HG02981 (cell line): ENCODE measurements around the gene CALML4.

Experiments used
- ATAC-seq: cut with Tn5 transposase; IDR thresholded peaks from one replicate; pipeline ENCODE4 v1.9.1; 2021; ENCODE audit warnings: mild to moderate bottlenecking, moderate library complexity; ENCODE audit not compliant: unreplicated experiment

The CALML4 gene

DNA sequence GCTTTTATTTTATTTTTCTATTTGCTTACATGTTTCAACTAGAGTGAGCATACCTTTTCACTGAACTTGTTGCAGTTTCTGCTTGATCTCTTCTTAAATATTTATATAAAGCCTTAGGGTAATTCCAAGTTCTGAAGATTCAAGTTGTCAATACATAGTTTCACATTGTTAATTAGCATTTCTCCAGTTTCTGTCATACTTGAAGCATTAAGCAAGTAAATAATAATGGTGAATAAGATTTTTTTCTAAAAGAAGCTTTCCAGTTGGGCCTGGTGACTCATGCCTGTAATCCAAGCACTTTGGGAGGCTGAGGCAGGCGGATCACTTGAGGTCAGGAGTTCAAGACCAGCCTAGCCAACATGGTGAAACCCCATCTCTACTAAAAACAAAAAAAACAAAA lies 53.9 kb downstream of the CALML4 start:
- ATAC-seq, result no peak

DNA sequence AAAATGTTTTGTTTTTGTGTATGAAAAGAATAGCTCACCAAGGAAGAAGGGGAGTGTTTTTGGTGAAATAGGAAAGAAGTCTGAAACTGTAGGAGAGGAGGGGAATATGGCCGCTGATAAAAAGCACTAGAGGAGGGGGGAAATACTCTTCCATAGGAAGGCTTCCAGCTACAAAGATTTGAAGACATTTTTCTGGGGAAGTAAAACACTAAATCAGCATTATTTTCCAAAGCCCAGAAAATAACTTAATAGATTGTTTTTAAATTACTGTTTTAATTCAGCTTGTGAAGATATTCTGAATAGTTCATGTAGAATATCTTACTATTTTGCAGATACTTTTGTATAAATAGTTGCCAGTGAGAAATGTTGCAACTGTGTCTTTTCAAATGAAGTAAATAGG lies 54.9 kb downstream of the CALML4 start:
- no peak for ATAC-seq

DNA sequence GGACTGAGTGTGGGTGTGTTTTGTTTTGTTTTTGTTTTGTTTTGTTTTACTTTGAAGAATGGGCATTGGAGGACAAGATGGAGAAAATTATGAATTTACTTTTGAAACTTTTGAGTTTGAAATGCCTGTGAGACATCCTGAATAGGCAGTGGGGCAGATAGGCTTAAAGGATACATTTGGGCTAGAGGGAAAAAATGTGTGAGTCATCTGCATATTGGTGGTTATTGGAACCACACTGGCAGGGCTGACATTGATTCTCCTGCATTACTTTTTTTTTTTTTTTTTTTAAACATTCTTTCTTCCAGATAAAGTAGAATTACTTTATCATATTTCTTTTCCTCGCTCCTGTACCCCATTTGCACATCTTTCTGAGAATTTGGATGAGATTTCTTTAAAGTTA lies 56.1 kb downstream of the CALML4 start:
- no peak for ATAC-seq

DNA sequence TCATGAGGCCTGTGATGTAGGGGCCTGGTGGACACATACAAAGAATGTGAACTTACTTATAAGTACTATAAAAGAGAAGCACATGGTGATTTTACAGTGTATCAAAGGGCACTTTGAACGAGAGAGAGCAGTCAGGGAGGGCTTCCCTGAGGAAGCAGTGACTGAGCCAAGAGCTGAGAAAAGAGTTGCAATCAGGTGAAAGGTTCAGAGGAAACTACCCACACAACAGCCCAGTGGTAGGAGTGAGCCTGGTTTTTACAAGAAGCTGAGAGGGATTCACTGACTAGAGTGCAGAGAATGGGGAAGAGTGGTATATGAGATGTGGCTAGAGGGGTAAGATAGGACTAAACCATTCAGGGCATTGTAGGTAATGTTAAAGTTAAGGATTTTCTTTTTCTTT lies 57.1 kb downstream of the CALML4 start:
- ATAC-seq, result no peak

DNA sequence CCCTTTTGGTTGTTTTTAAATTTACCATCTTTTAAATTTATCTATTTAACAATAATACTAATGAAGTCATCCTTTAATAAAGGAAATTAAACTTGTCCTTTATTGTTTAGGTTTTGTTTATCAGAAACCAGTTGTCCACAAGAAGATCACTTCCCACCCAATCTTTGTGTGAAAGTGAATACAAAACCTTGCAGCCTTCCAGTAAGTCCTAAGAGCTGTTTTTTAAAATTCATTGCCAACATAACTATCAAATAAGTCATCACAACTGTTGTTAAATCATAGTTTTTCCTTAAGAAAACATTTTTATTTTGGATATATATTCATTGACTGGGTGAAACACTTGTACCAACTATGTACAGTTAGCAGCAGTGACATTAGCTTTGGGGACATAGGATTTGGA lies 59.4 kb downstream of the CALML4 start:
- ATAC-seq, result no peak

DNA sequence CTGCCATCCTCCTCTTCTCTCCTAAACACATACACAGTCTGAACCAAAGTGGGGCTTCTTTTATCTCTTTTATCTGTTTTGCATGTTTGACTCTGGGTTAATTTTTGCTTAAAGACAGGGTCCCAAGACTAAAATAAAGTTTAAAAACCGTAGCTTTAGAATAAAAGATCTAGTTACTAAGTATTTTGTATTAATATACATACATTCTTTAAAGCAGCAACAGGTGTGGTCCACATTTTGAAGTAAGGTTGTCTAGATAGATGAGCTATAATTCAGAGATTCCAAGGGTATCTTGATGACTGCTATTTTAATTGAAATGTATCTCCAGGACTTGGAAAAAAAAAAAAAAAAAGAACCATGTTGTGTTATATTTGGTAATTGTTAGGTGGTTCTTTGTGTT lies 61.3 kb downstream of the CALML4 start:
- ATAC-seq, result no peak

DNA sequence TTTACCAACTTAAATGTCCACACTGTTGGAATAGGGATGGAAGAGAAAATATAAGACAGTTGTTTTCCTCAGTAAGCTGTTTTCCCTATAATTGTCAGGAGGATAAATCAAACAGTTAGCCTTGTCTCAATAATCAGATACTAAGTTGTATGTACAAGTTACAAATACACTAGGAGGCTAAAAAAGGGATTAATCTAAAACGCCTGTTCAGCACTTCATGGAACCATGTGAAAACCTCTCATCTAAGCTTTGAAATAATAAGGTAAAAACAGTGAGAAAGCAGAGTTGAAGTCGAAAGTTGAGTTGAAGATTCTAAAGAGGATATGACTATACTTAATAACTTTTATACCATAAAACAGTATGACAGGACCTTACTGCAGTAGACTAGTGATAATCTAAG lies 62.0 kb downstream of the CALML4 start:
- ATAC-seq, result no peak
